ENCODE data around the gene TMEM198.

Gene TMEM198

GRCh38 chr2:219539926-219540678 is 3.7 kb upstream of the TMEM198 start:
- H3K4me3 ChIP-seq (replicated peaks in 1 of 2; ENCODE audit: low read depth in 2 of 2, low read length in 2 of 2): no peak overlapping the region
- no peak for TF ChIP-seq CTCF (IDR thresholded peaks at IDR 0.05; ENCODE audit: low read depth, low read length)
- no peak for DNase-seq (ENCODE audit: low read depth in 2 of 2)

- TF ChIP-seq CTCF (IDR thresholded peaks at IDR 0.05; ENCODE audit: low read depth, low read length): no peak
- no peak overlapping the region for H3K4me3 ChIP-seq (replicated peaks in 1 of 2; ENCODE audit: low read depth in 2 of 2, low read length in 2 of 2)
- DNase-seq (ENCODE audit: low read depth in 2 of 2): no peak
Measured at GRCh38 chr2:219540784-219541504, 2.9 kb upstream of the TMEM198 start.

GRCh38 chr2:219541611-219542180 is 2.1 kb upstream of the TMEM198 start:
- peak overlapping the region in 1 of 2 donors; percentile 5 for H3K4me3 ChIP-seq (replicated peaks in 1 of 2; ENCODE audit: low read depth in 2 of 2, low read length in 2 of 2)
- TF ChIP-seq CTCF (IDR thresholded peaks at IDR 0.05; ENCODE audit: low read depth, low read length): peak; percentile 80
- DNase-seq (ENCODE audit: low read depth in 2 of 2): peak; percentile 68 to 69

GRCh38 chr2:219542931-219543595 is 765 bp upstream of the TMEM198 start:
- no peak for TF ChIP-seq CTCF (IDR thresholded peaks at IDR 0.05; ENCODE audit: low read depth, low read length)
- H3K4me3 ChIP-seq (replicated peaks in 1 of 2; ENCODE audit: low read depth in 2 of 2, low read length in 2 of 2): peak overlapping the region; percentile 68 to 72
- peak in 1 of 2 donors; percentile 47 for DNase-seq (ENCODE audit: low read depth in 2 of 2)

GRCh38 chr2:219544567-219544966 is 739 bp downstream of the TMEM198 start:
- no peak for DNase-seq (ENCODE audit: low read depth in 2 of 2)
- H3K4me3 ChIP-seq (replicated peaks in 1 of 2; ENCODE audit: low read depth in 2 of 2, low read length in 2 of 2): peak overlapping the region in 1 of 2 donors; percentile 59
- no peak for TF ChIP-seq CTCF (IDR thresholded peaks at IDR 0.05; ENCODE audit: low read depth, low read length)

- TF ChIP-seq CTCF (IDR thresholded peaks at IDR 0.05; ENCODE audit: low read depth, low read length): no peak
- no peak for DNase-seq (ENCODE audit: low read depth in 2 of 2)
- H3K4me3 ChIP-seq (replicated peaks in 1 of 2; ENCODE audit: low read depth in 2 of 2, low read length in 2 of 2): no peak overlapping the region
Measured at GRCh38 chr2:219545295-219545942, 1.6 kb downstream of the TMEM198 start.
